Colon (tissue), 2 donors: ENCODE measurements around the gene SCRN1.
"Not testable (repeated sequence)": the region's sequence is repeated elsewhere in the genome, so short reads cannot be mapped to it uniquely, and the experiment has no call there.

ENCODE experiments used
- FAIRE-seq: peaks from 2 replicates; lab custom pipeline; 2012; peaks lifted over from hg19 to GRCh38; lab: Jason Lieb, UNC
- donor health status: control.
- donor health status: control.

The SCRN1 gene

DNA sequence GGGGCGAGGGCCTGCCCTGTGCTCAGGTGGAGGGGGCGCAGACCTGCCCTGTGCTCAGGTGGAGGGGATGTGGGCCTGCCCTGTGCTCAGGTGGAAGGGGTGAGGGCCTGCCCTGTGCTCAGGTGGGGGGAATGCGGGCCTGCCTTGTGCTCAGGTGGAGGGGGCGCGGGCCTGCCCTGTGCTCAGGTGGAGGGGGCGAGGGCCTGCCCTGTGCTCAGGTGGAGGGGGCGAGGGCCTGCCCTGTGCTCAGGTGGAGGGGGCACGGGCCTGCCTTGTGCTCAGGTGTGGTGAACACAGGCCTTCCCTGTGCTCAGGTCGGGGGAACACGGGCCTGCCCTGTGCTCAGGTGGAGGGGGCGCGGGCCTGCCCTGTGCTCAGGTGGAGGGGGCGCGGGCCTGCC is 98.8 kb downstream of the SCRN1 start:
- not testable (repeated sequence) for FAIRE-seq

DNA sequence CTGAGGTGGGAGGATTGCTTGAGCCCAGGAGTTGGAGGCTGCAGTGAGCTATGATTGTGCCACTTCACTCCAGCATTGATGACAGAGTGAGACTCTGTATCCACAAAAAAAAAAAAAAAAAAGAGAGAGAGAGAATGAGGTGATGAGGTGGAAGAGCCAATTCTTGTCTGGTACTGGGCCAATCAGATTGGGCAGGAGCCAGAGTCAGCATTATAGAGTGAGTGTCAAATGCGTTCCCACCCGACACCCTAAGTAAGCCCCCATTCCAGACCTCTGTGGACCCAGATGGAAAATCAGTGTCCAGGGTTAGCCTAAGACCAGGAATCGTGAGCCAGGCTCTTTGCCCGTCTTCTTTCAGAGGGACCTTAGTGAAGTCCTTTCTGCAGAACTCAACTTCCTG is 99.3 kb downstream of the SCRN1 start:
- no peak for FAIRE-seq

DNA sequence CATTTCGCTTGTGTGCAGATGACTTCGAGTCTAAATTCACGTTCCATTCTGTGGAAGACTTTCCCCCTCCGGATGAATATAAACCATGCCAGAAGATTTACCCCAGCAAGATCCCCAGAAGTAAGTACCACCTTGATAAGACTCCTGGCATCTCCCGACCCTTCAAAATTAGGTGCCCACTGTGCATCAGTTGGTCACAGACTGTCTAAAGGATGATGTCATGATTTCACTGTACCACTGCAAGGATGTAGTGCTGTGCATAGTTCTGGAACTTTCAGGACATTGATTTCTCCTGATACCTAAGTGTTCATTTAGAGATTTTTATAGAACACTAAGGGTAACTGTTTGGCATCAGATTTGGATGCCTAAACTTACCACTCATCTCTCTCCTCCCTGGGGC is 100.3 kb downstream of the SCRN1 start:
- no peak for FAIRE-seq

DNA sequence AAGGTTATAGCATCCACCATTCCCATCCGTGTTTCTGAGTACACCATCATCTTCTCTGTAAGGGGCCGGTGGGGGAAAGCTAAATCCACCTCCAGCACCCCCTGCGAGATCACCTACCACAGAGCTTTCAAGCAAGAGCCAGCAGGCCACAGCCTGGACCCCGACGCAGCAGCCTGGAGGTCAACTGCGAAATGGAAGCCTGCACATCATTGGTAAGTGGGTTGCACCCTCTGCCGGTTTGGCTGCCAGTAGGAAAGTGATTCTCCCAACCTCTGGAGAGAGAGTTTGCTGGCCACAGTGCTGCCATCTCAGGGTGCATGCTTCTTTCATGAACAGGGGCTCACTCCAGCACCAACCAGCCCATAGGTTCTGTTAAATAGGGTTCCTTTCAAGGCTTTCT is 101.6 kb downstream of the SCRN1 start:
- no peak for FAIRE-seq

DNA sequence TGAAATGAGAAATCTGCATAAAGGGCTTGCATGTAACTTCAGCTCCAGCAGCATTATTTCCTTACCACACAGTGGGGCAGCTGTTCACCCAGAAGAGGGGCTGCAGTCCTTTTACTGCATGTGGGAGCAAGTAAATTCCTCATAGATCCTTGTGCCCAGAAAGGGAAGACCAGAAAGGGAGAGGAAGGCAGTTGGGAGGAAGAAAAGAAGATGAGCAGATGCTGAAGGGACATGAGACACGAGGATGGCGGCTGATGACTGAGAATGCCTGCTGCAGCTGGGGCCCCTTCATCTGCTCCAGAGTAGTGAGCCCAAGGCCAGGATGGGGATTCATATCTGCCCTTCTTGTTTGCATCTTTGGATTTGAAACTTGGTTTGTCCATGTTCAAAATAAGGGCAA is 102.8 kb downstream of the SCRN1 start:
- no peak for FAIRE-seq

DNA sequence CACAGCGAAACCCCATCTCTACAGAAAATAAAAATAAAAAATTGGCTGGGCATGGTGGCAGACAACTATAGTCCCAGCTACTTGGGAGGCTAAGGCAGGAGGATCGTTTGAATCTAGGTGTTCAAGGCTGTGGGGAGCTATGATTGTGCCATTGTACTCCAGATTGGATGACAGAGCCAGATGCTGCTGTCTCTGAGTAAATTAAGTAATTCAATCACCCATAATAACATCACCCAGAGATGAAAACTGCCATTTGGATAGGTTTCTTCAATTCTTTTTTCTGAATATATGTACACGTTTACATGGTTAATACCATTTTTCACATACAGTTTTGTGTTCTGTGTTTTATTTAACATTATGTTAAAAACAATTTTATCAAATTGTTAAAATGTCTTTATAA is 104.0 kb downstream of the SCRN1 start:
- FAIRE-seq = no peak

DNA sequence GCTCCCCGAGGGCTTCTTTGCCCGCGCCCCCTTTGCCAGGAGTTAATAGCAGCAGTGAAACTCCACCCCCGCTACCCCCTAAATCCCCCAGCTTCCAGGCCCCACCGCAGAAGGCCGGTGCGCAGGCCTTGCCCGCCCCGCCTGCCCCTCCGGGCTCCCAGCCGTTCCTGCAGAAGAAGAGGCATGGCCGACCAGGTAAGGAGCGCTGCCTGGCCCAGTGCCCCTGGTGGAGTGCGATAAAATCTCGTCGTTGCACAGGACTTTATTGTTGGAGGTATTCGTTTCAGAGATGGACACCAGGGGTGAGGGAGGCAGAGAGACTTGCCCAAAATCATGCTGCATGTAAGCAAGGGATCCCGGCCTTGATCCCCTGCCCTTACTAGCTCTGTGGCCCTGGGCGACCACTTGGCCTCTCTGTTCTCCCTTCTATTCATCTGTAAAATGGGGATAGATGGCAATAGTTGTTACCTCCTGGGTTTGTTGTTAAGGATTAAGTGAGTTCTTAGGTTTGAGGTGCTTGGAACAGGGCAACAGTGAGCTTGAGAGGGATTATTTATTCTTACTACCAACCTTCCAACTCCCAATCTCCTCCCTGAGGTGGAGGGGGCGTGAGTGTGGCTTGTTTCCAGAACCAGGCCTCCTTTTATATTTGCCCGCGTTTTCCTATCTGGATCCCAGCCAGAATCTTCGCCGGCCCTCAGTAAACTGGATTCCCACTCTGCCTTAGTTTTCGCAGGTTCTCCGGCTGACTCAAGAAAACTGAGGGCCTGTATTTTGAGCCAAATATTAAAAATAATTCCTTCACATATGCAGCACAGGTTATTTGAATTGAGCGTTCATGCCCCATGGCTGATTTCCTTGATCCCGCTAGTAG is 105.0 kb downstream of the SCRN1 start:
- FAIRE-seq = no peak

DNA sequence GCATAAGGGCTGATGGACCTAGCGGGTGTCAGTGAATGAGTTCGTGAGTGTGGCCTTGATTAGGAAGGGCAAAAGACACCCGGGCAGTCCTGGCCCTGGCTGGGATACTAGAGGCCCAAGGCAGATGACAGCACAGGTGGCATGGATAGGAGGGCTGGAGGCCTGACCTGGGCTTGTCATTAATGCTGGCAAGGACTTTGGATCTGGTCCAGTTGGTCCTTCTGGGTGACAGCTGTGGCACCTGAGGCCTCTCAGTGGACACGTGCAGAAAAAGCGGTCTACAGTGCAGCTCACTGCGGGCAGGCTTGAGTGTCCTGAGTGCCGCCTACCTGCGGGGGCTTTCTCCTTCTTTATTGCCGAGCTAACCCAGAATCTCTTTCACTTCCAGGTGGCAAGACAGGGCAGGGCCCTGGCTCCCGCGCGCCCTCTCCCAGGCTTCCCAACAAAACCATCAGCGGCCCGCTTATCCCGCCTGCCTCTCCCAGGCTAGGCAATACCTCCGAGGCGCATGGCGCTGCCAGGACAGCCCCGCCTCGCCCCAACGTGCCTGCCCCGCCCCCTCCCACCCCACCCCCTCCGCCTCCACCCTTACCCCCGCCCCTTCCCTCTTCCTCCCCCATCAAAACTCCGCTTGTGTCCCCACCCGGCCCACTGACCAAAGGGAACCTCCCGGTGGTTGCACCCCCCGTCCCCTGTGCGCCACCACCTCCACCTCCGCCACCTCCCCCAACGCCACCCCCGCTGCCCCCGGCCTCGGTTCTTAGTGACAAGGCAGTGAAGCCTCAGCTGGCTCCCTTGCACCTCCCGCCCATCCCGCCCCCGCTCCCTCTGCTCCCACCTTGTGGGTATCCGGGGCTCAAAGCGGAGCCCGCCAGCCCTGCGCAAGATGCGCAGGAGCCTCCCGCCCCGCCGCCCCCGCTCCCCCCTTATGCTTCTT is 105.9 kb downstream of the SCRN1 start:
- FAIRE-seq = no peak

DNA sequence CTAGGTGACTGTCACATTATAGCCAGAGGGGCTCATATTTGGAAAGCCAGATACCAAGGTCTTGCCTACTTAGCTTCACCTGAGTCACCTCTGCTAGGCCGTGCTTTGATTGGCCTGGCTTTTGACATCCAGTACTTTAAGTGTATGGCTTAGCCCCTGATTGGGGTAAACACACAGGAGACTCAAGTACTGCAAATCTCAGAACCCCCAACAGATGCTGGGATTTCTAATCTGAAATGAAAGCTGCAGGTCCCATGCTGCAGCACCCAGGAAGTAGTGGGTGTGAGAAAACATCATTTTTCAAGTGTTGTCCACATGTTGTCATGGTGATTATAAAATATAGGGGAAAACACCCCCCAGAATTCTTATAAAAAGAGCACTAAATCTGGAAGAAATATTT is 107.1 kb downstream of the SCRN1 start:
- no peak for FAIRE-seq

DNA sequence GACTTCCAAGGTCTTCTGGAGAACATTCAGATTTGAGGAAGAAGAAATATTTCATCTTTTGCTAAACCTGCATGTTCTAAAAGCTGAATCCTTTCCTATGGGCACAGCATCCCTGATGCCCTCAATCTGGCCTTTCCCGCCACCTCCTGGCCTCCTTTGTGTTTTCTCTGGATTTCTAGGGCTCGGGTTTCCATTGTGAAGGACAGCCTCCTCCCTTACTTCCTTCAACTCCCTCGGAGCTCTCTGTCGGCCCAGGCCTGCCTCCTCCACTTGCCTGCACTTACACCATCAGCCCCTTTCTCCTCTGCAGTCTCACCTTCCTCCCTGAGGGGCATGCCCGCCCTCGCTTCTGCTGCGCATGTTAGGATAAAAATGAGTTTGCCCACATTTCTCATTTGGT is 107.9 kb downstream of the SCRN1 start:
- no peak for FAIRE-seq

DNA sequence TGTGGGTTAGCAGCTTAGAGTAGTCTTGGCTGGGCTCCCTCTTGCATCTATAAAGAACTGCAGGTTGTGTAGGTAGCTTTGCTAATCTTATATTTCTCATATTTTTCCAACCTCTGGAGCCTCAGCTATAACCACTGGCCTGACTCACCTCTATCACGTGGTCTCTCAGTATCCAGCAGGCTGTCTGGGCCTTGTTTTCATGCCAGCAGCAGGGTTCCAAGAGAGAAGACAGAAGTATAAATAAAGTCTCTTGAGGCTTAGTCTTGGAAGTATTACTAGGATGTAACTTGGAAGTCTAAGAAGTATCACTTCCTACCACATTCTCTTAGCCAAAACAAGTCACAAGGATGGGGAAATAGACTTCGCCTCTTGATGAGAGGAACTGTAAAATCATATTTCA is 110.0 kb downstream of the SCRN1 start:
- FAIRE-seq = no peak

DNA sequence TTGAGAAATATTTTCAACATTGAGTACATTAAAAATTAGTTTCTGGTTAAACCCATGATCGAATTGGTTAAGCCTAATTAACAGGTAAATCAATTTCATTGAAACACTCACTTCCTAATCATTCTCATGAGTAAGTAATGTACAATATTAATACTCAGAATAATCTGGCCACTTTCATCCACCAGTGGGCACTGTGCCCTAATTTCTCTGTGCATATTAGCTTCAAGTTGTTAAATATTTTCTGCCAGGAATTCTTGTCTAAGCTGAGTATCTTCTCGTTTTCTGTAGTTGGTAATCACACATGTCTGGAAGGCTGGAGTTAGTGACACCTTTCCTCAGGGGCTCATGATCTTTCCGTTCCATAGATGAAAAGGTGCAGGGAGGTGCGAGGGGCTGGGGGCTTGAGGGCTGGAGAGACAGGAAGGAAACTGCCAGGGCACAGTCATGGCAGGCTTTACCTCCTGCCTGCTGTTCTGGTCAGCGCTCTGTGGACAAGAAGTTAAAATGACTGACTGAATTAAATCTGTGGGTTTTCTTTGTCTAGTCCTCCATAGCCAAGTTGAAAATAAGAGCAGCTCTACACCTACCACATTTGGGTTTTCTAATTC is 111.4 kb downstream of the SCRN1 start:
- FAIRE-seq = no peak

DNA sequence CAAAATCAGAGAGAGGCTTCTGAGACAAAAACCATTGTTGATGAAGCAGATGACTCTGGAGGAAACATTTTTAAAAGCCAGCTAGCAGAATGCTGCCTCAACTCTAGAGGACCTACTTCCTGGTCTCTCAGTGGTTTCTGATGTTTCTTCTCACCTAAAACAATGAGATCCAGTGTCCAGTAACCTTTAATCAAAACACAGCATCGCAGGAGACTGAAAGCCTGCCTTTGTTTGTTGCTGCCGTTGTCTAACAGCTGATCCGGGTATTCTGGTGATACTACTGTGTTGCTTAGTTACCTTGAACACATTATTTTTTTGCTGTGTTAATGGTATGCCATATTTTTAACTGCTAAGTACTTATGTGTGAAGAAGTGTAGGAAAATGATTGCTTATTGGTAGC is 112.4 kb downstream of the SCRN1 start:
- no peak for FAIRE-seq

DNA sequence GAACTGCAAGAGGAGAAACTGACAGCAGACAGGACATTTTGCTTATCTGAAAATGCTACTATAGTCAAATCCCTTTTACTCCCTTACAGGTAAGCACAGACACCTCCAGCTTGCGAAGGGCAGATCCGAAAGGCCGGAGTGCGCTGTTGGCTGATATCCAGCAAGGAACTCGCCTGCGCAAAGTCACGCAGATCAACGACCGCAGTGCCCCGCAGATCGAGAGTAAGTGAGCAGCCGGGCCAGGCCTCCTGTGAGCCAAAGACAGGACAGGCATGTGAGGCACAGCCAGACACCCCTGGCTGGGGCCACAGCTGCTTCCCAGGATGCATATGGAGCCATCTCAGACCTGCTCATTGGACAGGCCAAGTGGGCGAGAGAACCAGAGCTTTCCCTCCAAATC is 113.9 kb downstream of the SCRN1 start:
- FAIRE-seq = no peak

DNA sequence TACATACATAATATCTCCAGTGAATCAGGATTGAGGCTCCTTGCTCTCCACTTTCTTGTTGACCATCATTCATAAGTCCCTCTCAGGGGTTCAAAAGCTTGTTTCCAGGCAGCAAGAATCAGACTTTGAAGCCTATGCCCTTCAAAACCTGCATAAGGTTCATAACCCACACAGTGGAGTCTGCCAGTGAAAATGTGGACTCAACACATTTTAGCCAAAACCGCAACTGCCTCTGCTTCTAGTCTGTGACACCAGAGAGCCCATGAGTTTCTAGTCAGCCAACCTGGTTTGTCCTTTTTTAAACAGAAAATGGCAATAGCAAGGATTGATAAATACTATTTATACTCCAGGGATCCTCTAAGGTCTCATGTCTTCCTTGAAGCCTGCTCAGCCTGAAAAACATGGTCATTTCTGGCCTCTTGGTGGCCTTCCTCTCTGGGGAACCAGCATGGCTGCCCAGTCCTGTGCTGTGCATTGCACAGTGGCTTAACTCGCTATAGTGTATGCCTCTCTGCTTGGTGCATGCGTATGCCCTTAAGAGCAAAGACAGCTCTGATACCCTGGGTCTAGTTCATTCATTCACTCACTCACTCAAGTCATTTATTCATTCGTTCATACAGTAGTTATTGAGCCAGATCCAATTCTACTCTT is 115.8 kb downstream of the SCRN1 start:
- no peak for FAIRE-seq

DNA sequence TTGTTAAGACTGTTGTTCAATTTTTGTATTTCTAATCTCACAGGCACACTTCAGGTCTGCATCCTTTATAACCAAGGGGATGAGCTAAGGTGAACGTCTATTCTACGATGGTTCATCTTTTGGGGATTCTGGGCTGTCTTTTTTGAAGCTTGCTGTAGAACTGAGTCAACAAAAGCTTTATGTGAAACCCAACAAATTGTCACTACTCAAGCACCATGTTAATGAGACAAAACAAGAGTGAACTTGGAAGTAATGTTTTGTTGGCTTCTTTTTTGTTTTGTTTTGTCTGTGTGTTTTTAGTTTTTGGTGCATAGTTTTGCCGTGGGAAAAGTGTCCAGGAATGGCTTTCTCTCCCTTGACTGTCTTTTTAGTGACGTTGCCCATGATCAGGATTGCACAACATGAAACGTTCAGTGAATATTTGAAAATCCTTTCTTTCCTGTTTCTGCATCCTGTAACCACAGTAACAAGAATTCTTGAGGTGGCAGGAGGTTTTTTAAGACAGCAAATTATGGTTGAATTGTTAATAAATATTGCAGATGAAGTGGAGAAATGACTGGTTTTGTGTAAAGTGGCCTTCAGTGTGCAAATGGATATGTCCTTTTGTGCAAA is 117.7 kb downstream of the SCRN1 start:
- FAIRE-seq = no peak
